Osteoblast (primary cell): ENCODE data around the gene CSNK1E. TPM values are rescaled to one million over a fixed set of nuclear protein-coding genes. Genes with fewer than 3 reads are reported as not detected.

Experiments used
- DNase-seq: peaks from one replicate; pipeline ENCODE4 v3.0.0; 2011; ENCODE audit warnings: low spot score, mixed read lengths; ENCODE audit not compliant: insufficient read length; ENCODE audit errors: missing footprints
- H2AFZ ChIP-seq: 2 replicates; pipeline ENCODE4 v1.6.0; 2011; ENCODE audit warnings: mild to moderate bottlenecking, low read length
- H3K27ac ChIP-seq: 2 replicates; pipeline ENCODE4 v1.5.1; 2011; ENCODE audit warnings: mild to moderate bottlenecking, low read depth, low read length, moderate library complexity
- H3K27me3 ChIP-seq: 2 replicates; pipeline ENCODE4 v1.6.0; 2012; ENCODE audit warnings: mild to moderate bottlenecking, control low read depth, inconsistent platforms, low read length, moderate library complexity; ENCODE audit not compliant: insufficient read depth
- H3K36me3 ChIP-seq: 2 replicates; pipeline ENCODE4 v1.5.1; 2011; ENCODE audit warnings: mild to moderate bottlenecking, low read length, control low read depth, moderate library complexity; ENCODE audit not compliant: insufficient read depth
- H3K4me1 ChIP-seq: 2 replicates; pipeline ENCODE4 v1.5.1; 2011; ENCODE audit warnings: mild to moderate bottlenecking, low read length, control low read depth, moderate library complexity; ENCODE audit not compliant: insufficient read depth
- H3K4me2 ChIP-seq: 2 replicates; pipeline ENCODE4 v1.6.0; 2011; ENCODE audit warnings: mild to moderate bottlenecking, low read length; ENCODE audit not compliant: insufficient read depth
- H3K4me3 ChIP-seq: fragments of 200-600 bp; sonication (generic); 3 replicates; pipeline ENCODE4 v1.5.1; 2012; ENCODE audit warnings: mild to moderate bottlenecking, low read length, inconsistent platforms; ENCODE audit not compliant: insufficient read depth
- H3K79me2 ChIP-seq: 2 replicates; pipeline ENCODE4 v1.6.0; 2012; ENCODE audit warnings: mild to moderate bottlenecking, low read length, control low read depth, inconsistent platforms; ENCODE audit not compliant: insufficient read depth
- H3K9me3 ChIP-seq: 2 replicates; pipeline ENCODE4 v1.5.1; 2011; ENCODE audit warnings: low read depth, low read length, control low read depth
- H4K20me1 ChIP-seq: 2 replicates; pipeline ENCODE4 v1.6.0; 2012; ENCODE audit warnings: mild to moderate bottlenecking, low read length, control low read depth; ENCODE audit not compliant: insufficient read depth
- total RNA-seq: library from RNA; depleted of rRNA; stranded (reverse); fragments of >200 nt; gene quantifications from 2 replicates; pipeline ENCODE4 v1.2.3, GENCODE V29; 2012
- TF ChIP-seq, protein P1 (sequence below): IDR thresholded peaks from 2 replicates; pipeline ENCODE4 v1.5.1; 2011; ENCODE audit warnings: mild to moderate bottlenecking, low read depth, low read length, moderate library complexity; ENCODE audit errors: extremely low read depth

CSNK1E gene
- total RNA-seq, 1 donor, result 152 TPM

DNA sequence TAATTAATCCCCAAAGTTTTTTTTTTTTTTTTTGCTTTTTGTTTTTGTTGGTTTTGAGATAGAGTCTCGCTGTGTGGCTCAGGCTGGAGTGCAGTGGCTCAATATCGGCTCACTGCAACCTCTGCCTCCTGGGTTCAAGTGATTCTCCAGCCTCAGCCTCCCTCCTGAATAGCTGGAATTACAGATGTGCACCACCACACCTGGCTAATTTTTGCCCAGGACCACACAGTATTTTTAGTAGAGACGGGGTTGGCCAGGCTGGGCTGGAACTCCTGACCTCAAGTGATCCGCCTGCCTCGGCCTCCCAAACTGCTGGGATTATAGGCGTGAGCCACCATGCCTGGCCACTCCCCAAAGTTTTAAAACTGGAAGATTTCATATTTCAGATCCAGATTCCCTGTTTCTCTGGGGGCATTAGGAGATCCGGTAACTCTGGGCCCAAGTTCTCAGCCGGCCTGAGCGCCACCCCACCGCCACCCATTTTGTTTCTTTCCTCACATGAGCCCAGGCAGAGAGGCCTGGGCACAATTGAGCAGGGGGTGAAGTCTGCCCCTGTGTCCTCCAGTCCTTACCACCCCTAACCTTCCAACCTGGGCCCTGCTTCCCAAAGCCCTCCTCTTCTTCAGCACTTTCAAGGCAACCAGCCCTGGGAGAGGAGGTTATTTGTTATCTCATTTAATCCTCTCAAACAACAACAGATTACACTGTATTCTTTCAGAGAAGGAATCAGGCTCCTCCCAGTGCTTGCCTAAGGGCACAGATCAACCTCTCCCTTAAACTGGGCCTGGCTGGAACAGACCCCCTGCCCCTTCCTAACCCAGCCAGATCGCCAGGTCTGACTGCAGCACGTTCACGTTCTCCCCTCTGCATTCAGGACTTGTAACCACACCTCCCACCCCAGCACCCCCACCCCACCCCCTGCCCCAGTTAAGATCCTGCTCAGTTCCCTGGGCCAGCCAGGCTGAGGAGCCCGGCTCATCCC is 1.9 kb upstream of the CSNK1E start:
- peak; percentile 26 for DNase-seq
- no peaks in the 10 kb centered on the region for H3K9me3 ChIP-seq
- peak overlapping the region; percentile 85 for H3K4me2 ChIP-seq
- no peaks in the 10 kb centered on the region for H3K36me3 ChIP-seq
- peak overlapping the region; percentile 85 for H3K27ac ChIP-seq
- H3K4me3 ChIP-seq, result no peak overlapping the region
- H2AFZ ChIP-seq, result peak overlapping the region; percentile 87
- peaks cover 28% of the 10 kb centered on the region for H3K79me2 ChIP-seq
- H4K20me1 ChIP-seq, result peaks cover 24% of the 10 kb centered on the region
- H3K27me3 ChIP-seq, result no peaks in the 10 kb centered on the region
- TF ChIP-seq, protein P1, sequence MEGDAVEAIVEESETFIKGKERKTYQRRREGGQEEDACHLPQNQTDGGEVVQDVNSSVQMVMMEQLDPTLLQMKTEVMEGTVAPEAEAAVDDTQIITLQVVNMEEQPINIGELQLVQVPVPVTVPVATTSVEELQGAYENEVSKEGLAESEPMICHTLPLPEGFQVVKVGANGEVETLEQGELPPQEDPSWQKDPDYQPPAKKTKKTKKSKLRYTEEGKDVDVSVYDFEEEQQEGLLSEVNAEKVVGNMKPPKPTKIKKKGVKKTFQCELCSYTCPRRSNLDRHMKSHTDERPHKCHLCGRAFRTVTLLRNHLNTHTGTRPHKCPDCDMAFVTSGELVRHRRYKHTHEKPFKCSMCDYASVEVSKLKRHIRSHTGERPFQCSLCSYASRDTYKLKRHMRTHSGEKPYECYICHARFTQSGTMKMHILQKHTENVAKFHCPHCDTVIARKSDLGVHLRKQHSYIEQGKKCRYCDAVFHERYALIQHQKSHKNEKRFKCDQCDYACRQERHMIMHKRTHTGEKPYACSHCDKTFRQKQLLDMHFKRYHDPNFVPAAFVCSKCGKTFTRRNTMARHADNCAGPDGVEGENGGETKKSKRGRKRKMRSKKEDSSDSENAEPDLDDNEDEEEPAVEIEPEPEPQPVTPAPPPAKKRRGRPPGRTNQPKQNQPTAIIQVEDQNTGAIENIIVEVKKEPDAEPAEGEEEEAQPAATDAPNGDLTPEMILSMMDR, result no peak
- H3K4me1 ChIP-seq, result peaks cover 26% of the 10 kb centered on the region

GRCh38 chr22:38317995-38318715 is 922 bp upstream of the CSNK1E start:
- H2AFZ ChIP-seq, result peak overlapping the region; percentile 87
- TF ChIP-seq, protein P1, result no peak

DNA sequence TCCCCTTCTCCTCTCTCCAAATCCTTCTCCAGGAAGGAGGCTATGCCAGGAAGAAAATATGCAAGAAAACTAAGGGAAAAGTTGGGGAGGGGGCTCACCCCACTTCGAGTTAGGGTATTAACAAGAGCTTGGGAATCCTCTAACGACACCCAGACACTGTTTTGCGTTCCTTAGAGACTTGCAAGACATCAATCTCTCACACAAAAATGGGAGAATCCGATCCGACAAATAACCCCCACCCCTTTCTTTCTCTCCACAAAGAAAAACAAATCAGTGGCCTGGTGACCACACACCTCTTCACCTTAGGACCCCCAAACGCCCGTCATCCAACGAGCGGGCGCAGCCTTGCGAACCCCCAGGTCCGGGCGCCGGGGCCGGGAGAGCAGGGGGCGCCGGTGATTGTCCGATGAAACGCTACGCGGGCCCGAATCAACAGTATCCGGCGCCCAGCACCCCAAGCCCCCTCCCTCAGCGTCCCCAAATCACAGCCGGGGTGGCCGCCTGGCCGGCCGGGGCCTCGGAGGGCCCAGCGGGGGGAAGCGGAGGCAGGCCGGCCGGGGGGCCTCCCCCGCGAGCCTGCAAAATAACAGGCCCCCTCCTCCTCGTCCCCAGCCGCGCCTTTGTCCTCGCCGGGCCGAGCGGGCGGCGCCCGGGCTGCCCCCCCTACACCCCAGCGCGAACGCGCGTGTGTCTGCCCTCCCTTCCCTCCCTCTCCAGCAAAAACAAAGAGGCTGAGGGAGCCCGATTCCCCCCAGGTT is 690 bp downstream of the CSNK1E start:
- peaks cover 49% of the 10 kb centered on the region for H4K20me1 ChIP-seq
- peak overlapping the region; percentile 94 for H3K4me3 ChIP-seq
- peak overlapping the region; percentile 85 for H3K4me2 ChIP-seq
- no peaks in the 10 kb centered on the region for H3K9me3 ChIP-seq
- H3K79me2 ChIP-seq, result peaks cover 54% of the 10 kb centered on the region
- H3K36me3 ChIP-seq, result peaks cover 16% of the 10 kb centered on the region
- TF ChIP-seq, protein P1, result no peak
- peak overlapping the region; percentile 94 for H3K27ac ChIP-seq
- peaks cover 48% of the 10 kb centered on the region for H3K4me1 ChIP-seq
- DNase-seq, result peak; percentile 96
- H3K27me3 ChIP-seq, result no peaks in the 10 kb centered on the region
- no peak overlapping the region for H2AFZ ChIP-seq

More at GRCh38 chr22:38317995-38318715, 922 bp upstream of the CSNK1E start:
- peaks cover 33% of the 10 kb centered on the region for H4K20me1 ChIP-seq
- peaks cover 35% of the 10 kb centered on the region for H3K4me1 ChIP-seq
- H3K27me3 ChIP-seq, result no peaks in the 10 kb centered on the region
- H3K79me2 ChIP-seq, result peaks cover 37% of the 10 kb centered on the region
- peaks cover under 1% of the 10 kb centered on the region for H3K36me3 ChIP-seq
- H3K9me3 ChIP-seq, result no peaks in the 10 kb centered on the region
- DNase-seq, result peak; percentile 99
- peak overlapping the region; percentile 85 for H3K27ac ChIP-seq
- H3K4me3 ChIP-seq, result peak overlapping the region; percentile 74
- peak overlapping the region; percentile 85 for H3K4me2 ChIP-seq
